Thoracic aorta (tissue), 2 donors: ENCODE measurements around the gene EEF1AKMT1. TPM values are rescaled to one million over a fixed set of nuclear protein-coding genes. Genes with fewer than 3 reads are reported as not detected.

Source experiments
- ATAC-seq: fragments of 150-250 bp; one replicate; pipeline ENCODE4 v1.8.0; 2017; ENCODE audit warnings: low read depth; ENCODE audit not compliant: insufficient number of reproducible peaks, low FRiP score
- DNase-seq: peaks from one replicate; pipeline ENCODE4 v3.0.0-alpha.2; 2020; ENCODE audit warnings: low spot score
- H3K27ac ChIP-seq, 2 donors: fragments of 200-600 bp; sonication (generic); 1 replicate in 1 of 2; 2 replicates in 1 of 2; pipeline ENCODE4 v1.5.1; 2016; ENCODE audit warnings: mild to moderate bottlenecking in 2 of 2, moderate library complexity in 2 of 2
- H3K27me3 ChIP-seq: fragments of 200-600 bp; sonication (generic); replicated peaks from 2 replicates; pipeline ENCODE4 v1.6.0; 2016; ENCODE audit warnings: mild to moderate bottlenecking; ENCODE audit not compliant: insufficient read depth
- H3K36me3 ChIP-seq: fragments of 200-600 bp; sonication (generic); one replicate; pipeline ENCODE4 v1.5.1; 2016
- H3K4me1 ChIP-seq, 2 donors: fragments of 200-600 bp; sonication (generic); 1 replicate in 1 of 2; 2 replicates in 1 of 2; pipeline versions ENCODE4 v1.5.1 to v1.6.0; 2016; ENCODE audit warnings: low read depth in 2 of 2, mild to moderate bottlenecking in 1 of 2; ENCODE audit not compliant: control insufficient read depth in 1 of 2
- H3K4me3 ChIP-seq: fragments of 200-600 bp; sonication (generic); 2 replicates; pipeline ENCODE4 v1.5.1; 2016; ENCODE audit warnings: mild to moderate bottlenecking
- H3K9me3 ChIP-seq: fragments of 200-600 bp; sonication (generic); 2 replicates; pipeline ENCODE4 v1.5.1; 2016
- CTCF ChIP-seq: fragments of 200-600 bp; sonication (generic); IDR thresholded peaks from one replicate; pipeline ENCODE4 v1.5.1; 2019; ENCODE audit warnings: antibody characterized with exemption
- total RNA-seq, 2 donors: library from RNA; depleted of rRNA; stranded (reverse); fragments of >200 nt; gene quantifications; one replicate each; pipeline versions ENCODE4 v1.1.0 to v1.2.3, GENCODE V29; 2016

The EEF1AKMT1 gene
- total RNA-seq, 2 donors from 2014 or later: 8.4 to 12.7 TPM

DNA sequence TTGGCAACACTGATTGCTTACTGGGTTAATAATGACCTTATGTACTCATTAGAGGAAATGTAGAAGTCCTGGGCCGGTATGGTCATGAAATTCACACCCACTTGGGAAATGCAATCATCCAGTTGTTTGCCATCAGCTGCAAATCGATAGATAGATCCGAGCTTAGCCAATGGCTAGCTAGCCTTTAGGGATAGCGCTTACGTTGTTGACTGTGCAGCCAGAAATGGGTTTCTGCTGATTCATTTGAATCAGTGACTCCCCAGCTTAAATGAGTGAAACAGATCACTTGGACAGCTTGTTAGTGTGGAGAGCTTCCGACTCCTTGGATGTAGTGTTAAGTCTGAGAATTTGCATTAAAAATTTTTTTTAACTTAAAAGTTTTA, 58.4 kb downstream of the EEF1AKMT1 start:
- ATAC-seq: no peak
- H3K27me3 ChIP-seq: no peaks in the 10 kb centered on the region
- H3K4me3 ChIP-seq: no peak overlapping the region
- DNase-seq: no peak
- H3K36me3 ChIP-seq: no peaks in the 10 kb centered on the region
- peak overlapping the region; percentile 85 to 88 for H3K27ac ChIP-seq
- peaks cover 17 to 39% of the 10 kb centered on the region in 2 donors for H3K4me1 ChIP-seq
- no peaks in the 10 kb centered on the region for H3K9me3 ChIP-seq
- TF ChIP-seq CTCF: no peak

DNA sequence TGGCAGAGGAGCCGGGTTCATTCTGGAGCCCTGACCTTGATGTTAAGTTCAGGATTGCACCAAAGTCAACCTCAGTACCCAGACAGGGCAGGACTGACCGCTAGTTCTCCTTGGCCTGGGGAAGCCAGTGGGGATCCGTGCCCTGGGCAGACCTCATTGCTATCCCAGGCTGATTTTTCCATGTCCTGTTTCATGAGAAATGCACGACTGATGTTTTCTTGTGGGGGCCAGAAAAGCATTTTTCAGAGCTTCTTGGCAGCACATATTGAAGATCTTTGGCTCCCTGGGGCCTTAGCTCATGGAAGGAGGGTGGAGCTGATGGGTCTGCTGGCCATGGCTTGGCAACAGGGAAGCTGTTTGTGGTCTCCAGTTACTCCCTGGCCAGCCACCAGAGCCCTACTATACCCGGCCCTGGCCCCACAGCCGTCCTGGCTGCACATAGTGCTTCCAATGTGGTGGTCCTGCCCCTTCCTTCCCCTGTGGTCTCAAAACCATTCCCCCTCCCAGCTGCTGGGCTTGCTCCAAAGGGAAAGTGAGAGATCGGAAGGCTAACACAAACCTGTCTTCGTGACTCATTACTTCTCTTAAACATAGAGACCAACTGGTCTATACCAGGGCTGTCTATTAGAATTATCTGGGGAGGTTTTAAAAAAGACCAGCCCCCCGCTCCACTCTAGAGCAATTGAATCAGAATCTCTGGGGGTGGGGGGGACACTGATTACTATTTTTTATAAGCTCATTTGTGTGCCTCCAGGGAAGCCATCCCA, 59.0 kb downstream of the EEF1AKMT1 start:
- Histone ChIP-seq H3K27me3 (no peaks in the 10 kb centered on the region), H3K36me3 (no peaks in the 10 kb centered on the region), H3K9me3 (no peaks in the 10 kb centered on the region), H3K4me3 (peak overlapping the region; percentile 67), H3K27ac (peak overlapping the region; percentile 85 to 88), H3K4me1 (peaks cover 17 to 44% of the 10 kb centered on the region in 2 donors)
- no peak for DNase-seq
- ATAC-seq: peak; percentile 47
- no peak for TF ChIP-seq CTCF

GRCh38 chr13:20714161-20714560, 59.6 kb downstream of the EEF1AKMT1 start:
- Histone ChIP-seq H3K4me3 (peak overlapping the region; percentile 67), H3K36me3 (no peaks in the 10 kb centered on the region), H3K4me1 (peaks cover 21 to 50% of the 10 kb centered on the region in 2 donors), H3K27me3 (no peaks in the 10 kb centered on the region), H3K27ac (peak overlapping the region; percentile 85 to 88), H3K9me3 (no peaks in the 10 kb centered on the region)
- TF ChIP-seq CTCF: no peak
- ATAC-seq: no peak
- DNase-seq: no peak

DNA sequence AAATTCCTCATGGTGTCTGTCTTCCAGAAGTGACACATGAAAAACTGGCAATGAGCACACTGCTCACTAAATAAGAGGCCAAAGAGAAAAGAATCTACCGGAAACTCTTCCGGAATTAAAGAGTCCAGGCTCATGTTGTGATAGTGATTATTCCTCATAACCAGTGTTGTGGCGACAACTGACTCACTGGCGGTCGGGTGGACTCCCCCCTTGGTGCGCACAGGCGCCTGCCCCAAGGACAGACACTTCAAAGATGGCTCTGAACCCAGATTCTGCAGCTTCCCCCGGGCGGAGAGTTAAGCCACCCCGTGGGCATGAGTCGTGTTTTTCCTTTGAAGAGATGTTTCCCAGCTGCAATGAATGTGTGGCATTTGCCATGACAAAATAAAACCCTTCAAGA, 60.0 kb downstream of the EEF1AKMT1 start:
- no peak for TF ChIP-seq CTCF
- Histone ChIP-seq H3K9me3 (no peaks in the 10 kb centered on the region), H3K4me1 (peaks cover 21 to 53% of the 10 kb centered on the region in 2 donors), H3K36me3 (no peaks in the 10 kb centered on the region), H3K4me3 (peak overlapping the region; percentile 67), H3K27me3 (no peaks in the 10 kb centered on the region), H3K27ac (peak overlapping the region; percentile 85 to 88)
- ATAC-seq: peak; percentile 18
- no peak for DNase-seq

GRCh38 chr13:20713014-20713376, 60.8 kb downstream of the EEF1AKMT1 start:
- Histone ChIP-seq H3K36me3 (no peaks in the 10 kb centered on the region), H3K4me3 (peak overlapping the region; percentile 67)

More at GRCh38 chr13:20713014-20713376, 60.8 kb downstream of the EEF1AKMT1 start:
- peaks cover 21 to 57% of the 10 kb centered on the region in 2 donors for H3K4me1 ChIP-seq
- no peak for TF ChIP-seq CTCF
- ATAC-seq (no peak), DNase-seq (no peak)
- H3K9me3 ChIP-seq: no peaks in the 10 kb centered on the region
- peak overlapping the region; percentile 85 to 88 for H3K27ac ChIP-seq
- H3K27me3 ChIP-seq: no peaks in the 10 kb centered on the region
